ENCODE results near the gene CHRNA1. TPM values are rescaled to one million over a fixed set of nuclear protein-coding genes. Genes with fewer than 3 reads are reported as not detected.
"Not testable (repeated sequence)": the region's sequence is repeated elsewhere in the genome, so short reads cannot be mapped to it uniquely, and the experiment has no call there.

CHRNA1 gene
- total and polyA plus RNA-seq, 4 donors: not detected

- TF ChIP-seq EGR1 (IDR thresholded peaks at IDR 0.05; ENCODE audit: low read depth in 2 of 2) (no peak), FOXA2 (IDR thresholded peaks at IDR 0.05) (no peak), RXRA (IDR thresholded peaks at IDR 0.05) (no peak), HNF4A (conservative IDR thresholded peaks at IDR 0.05) (no peak)
- 95% methylated on average over 6 of the region's 6 CpGs for WGBS
Observed at GRCh38 chr2:174711206-174711605, 53.1 kb downstream of the CHRNA1 start.

GRCh38 chr2:174709416-174710004 lies 54.8 kb downstream of the CHRNA1 start:
- not testable (repeated sequence) for H3K9ac ChIP-seq (ENCODE audit: low read depth in 1 of 2, low read length in 2 of 2); DNase-seq (ENCODE audit: low spot score); H3K36me3 ChIP-seq (ENCODE audit: control insufficient read depth in 4 of 4, insufficient read depth in 3 of 4, low read depth in 1 of 4, low read length in 3 of 4); H3K4me3 ChIP-seq (ENCODE audit: low read depth in 1 of 3, low read length in 3 of 3); H3K27ac ChIP-seq (ENCODE audit: low read depth in 1 of 2, low read length in 2 of 2); H3K27me3 ChIP-seq (ENCODE audit: control insufficient read depth in 4 of 4, insufficient read depth in 4 of 4, low read length in 3 of 4); H3K9me3 ChIP-seq (ENCODE audit: control insufficient read depth in 4 of 4, low read length in 3 of 4); H3K4me1 ChIP-seq (ENCODE audit: control insufficient read depth in 4 of 4, insufficient read depth in 4 of 4, low read length in 3 of 4)
- 98% methylated on average over 32 of the region's 32 CpGs for WGBS

More at GRCh38 chr2:174711206-174711605, 53.1 kb downstream of the CHRNA1 start:
- Histone ChIP-seq H3K9me3 (ENCODE audit: control insufficient read depth in 4 of 4, low read length in 3 of 4) (no peaks in the 10 kb centered on the region), H3K27ac (ENCODE audit: low read depth in 1 of 2, low read length in 2 of 2) (no peak overlapping the region), H3K4me1 (ENCODE audit: control insufficient read depth in 4 of 4, insufficient read depth in 4 of 4, low read length in 3 of 4) (no peaks in the 10 kb centered on the region), H3K36me3 (ENCODE audit: control insufficient read depth in 4 of 4, insufficient read depth in 3 of 4, low read depth in 1 of 4, low read length in 3 of 4) (no peaks in the 10 kb centered on the region), H3K9ac (ENCODE audit: low read depth in 1 of 2, low read length in 2 of 2) (no peak overlapping the region), H3K4me3 (ENCODE audit: low read depth in 1 of 3, low read length in 3 of 3) (no peak overlapping the region), H3K27me3 (ENCODE audit: control insufficient read depth in 4 of 4, insufficient read depth in 4 of 4, low read length in 3 of 4) (no peaks in the 10 kb centered on the region)
- DNase-seq (ENCODE audit: low spot score): no peak

GRCh38 chr2:174708713-174709112 lies 55.6 kb downstream of the CHRNA1 start:
- no peak for DNase-seq (ENCODE audit: low spot score)
- Histone ChIP-seq H3K36me3 (ENCODE audit: control insufficient read depth in 4 of 4, insufficient read depth in 3 of 4, low read depth in 1 of 4, low read length in 3 of 4) (no peaks in the 10 kb centered on the region), H3K9me3 (ENCODE audit: control insufficient read depth in 4 of 4, low read length in 3 of 4) (no peaks in the 10 kb centered on the region), H3K9ac (ENCODE audit: low read depth in 1 of 2, low read length in 2 of 2) (no peak overlapping the region), H3K27ac (ENCODE audit: low read depth in 1 of 2, low read length in 2 of 2) (no peak overlapping the region), H3K27me3 (ENCODE audit: control insufficient read depth in 4 of 4, insufficient read depth in 4 of 4, low read length in 3 of 4) (no peaks in the 10 kb centered on the region), H3K4me1 (ENCODE audit: control insufficient read depth in 4 of 4, insufficient read depth in 4 of 4, low read length in 3 of 4) (peaks cover 0 to 6% (median 2%) of the 10 kb centered on the region in 4 donors), H3K4me3 (ENCODE audit: low read depth in 1 of 3, low read length in 3 of 3) (no peak overlapping the region)
- 74% methylated on average over 9 of the region's 9 CpGs for WGBS
- TF ChIP-seq TAF1 (conservative IDR thresholded peaks at IDR 0.05) (no peak), EGR1 (IDR thresholded peaks at IDR 0.05; ENCODE audit: low read depth in 2 of 2) (no peak), ATF3 (IDR thresholded peaks at IDR 0.05) (no peak), ZBTB33 (IDR thresholded peaks at IDR 0.05) (no peak), RXRA (IDR thresholded peaks at IDR 0.05) (no peak), JUND (IDR thresholded peaks at IDR 0.05) (no peak)

GRCh38 chr2:174705321-174705720 lies 59.0 kb downstream of the CHRNA1 start:
- H3K4me1 ChIP-seq (ENCODE audit: control insufficient read depth in 4 of 4, insufficient read depth in 4 of 4, low read length in 3 of 4): peaks cover 0 to 8% (median 2%) of the 10 kb centered on the region in 4 donors
- no peak overlapping the region for H3K9ac ChIP-seq (ENCODE audit: low read depth in 1 of 2, low read length in 2 of 2)
- no peaks in the 10 kb centered on the region for H3K9me3 ChIP-seq (ENCODE audit: control insufficient read depth in 4 of 4, low read length in 3 of 4)
- H3K4me3 ChIP-seq (ENCODE audit: low read depth in 1 of 3, low read length in 3 of 3): no peak overlapping the region
- H3K27me3 ChIP-seq (ENCODE audit: control insufficient read depth in 4 of 4, insufficient read depth in 4 of 4, low read length in 3 of 4): no peaks in the 10 kb centered on the region
- TF ChIP-seq CTCF (IDR thresholded peaks at IDR 0.05; ENCODE audit: low read depth, low read length, missing input control): no peak
- TF ChIP-seq TAF1 (conservative IDR thresholded peaks at IDR 0.05): no peak
- no peak for TF ChIP-seq GABPA (IDR thresholded peaks at IDR 0.05 in 1 of 2, conservative IDR thresholded peaks at IDR 0.05 in 1 of 2)
- no peak for TF ChIP-seq MAX (IDR thresholded peaks at IDR 0.05)
- TF ChIP-seq JUND (IDR thresholded peaks at IDR 0.05): no peak
- no peak for TF ChIP-seq EGR1 (IDR thresholded peaks at IDR 0.05; ENCODE audit: low read depth in 2 of 2)
- TF ChIP-seq HNF4A (conservative IDR thresholded peaks at IDR 0.05): no peak
- TF ChIP-seq FOXA1 (IDR thresholded peaks at IDR 0.05): no peak
- TF ChIP-seq RXRA (IDR thresholded peaks at IDR 0.05): no peak
- WGBS: 69% methylated on average over 4 of the region's 4 CpGs
- H3K27ac ChIP-seq (ENCODE audit: low read depth in 1 of 2, low read length in 2 of 2): no peak overlapping the region
- DNase-seq (ENCODE audit: low spot score): no peak
- H3K36me3 ChIP-seq (ENCODE audit: control insufficient read depth in 4 of 4, insufficient read depth in 3 of 4, low read depth in 1 of 4, low read length in 3 of 4): no peaks in the 10 kb centered on the region
